Liver (tissue), 9 donors: Measurements from ENCODE around the gene ACACA. TPM values are rescaled to one million over a fixed set of nuclear protein-coding genes. Genes with fewer than 3 reads are reported as not detected.
"Not testable (repeated sequence)": the region's sequence is repeated elsewhere in the genome, so short reads cannot be mapped to it uniquely, and the experiment has no call there.

Experiments used
- DNase-seq: peaks from one replicate; pipeline ENCODE4 v3.0.0-alpha.2; 2017; ENCODE audit warnings: low spot score
- H3K27ac ChIP-seq, 2 donors: one replicate each; pipeline ENCODE4 v1.7.0; 2013; ENCODE audit warnings: inconsistent platforms in 2 of 2, low read length in 2 of 2, control low read depth in 1 of 2, low read depth in 1 of 2, mild to moderate bottlenecking in 1 of 2
- H3K27me3 ChIP-seq, 4 donors: one replicate each; pipeline versions ENCODE4 v1.6.1 to v1.7.0; 2013; ENCODE audit warnings: low read length in 3 of 4, inconsistent platforms in 1 of 4, mild to moderate bottlenecking in 1 of 4, moderate library complexity in 1 of 4; ENCODE audit not compliant: control insufficient read depth in 4 of 4, insufficient read depth in 4 of 4
- H3K36me3 ChIP-seq, 4 donors: one replicate each; pipeline versions ENCODE4 v1.6.1 to v1.7.0; 2013; ENCODE audit warnings: low read length in 3 of 4, mild to moderate bottlenecking in 3 of 4, low read depth in 1 of 4, moderate library complexity in 1 of 4; ENCODE audit not compliant: control insufficient read depth in 4 of 4, insufficient read depth in 3 of 4
- H3K4me1 ChIP-seq, 4 donors: one replicate each; pipeline versions ENCODE4 v1.6.1 to v1.7.0; 2013; ENCODE audit warnings: low read length in 3 of 4, mild to moderate bottlenecking in 3 of 4, moderate library complexity in 1 of 4; ENCODE audit not compliant: control insufficient read depth in 4 of 4, insufficient read depth in 4 of 4
- H3K4me3 ChIP-seq, 3 donors: one replicate each; pipeline versions ENCODE4 v1.6.1 to v1.7.0; 2013; ENCODE audit warnings: low read length in 3 of 3, control low read depth in 1 of 3, low read depth in 1 of 3, mild to moderate bottlenecking in 1 of 3
- H3K9ac ChIP-seq, 2 donors: one replicate each; pipeline ENCODE4 v1.7.0; 2013; ENCODE audit warnings: low read length in 2 of 2, mild to moderate bottlenecking in 2 of 2, moderate library complexity in 2 of 2, control low read depth in 1 of 2, low read depth in 1 of 2
- H3K9me3 ChIP-seq, 4 donors: one replicate each; pipeline versions ENCODE4 v1.6.1 to v1.7.0; 2013; ENCODE audit warnings: low read length in 3 of 4; ENCODE audit not compliant: control insufficient read depth in 4 of 4
- EGR1 ChIP-seq, 2 donors: IDR thresholded peaks; 2 replicates each; pipeline ENCODE4 v1.6.1; 2016 to 2018; ENCODE audit warnings: antibody characterized with exemption in 2 of 2, low read depth in 2 of 2
- FOXA1 ChIP-seq: IDR thresholded peaks from 2 replicates; pipeline ENCODE4 v1.6.1; 2016; ENCODE audit warnings: antibody characterized with exemption
- GABPA ChIP-seq, 2 donors: IDR thresholded peaks in 1 of 2; conservative IDR thresholded peaks in 1 of 2; 2 replicates each; pipeline ENCODE4 v1.6.1; 2016; ENCODE audit warnings: antibody characterized with exemption in 2 of 2, mild to moderate bottlenecking in 1 of 2, moderate library complexity in 1 of 2
- HNF4A ChIP-seq, 2 donors: conservative IDR thresholded peaks; 2 replicates each; pipeline ENCODE4 v1.6.1; 2016; ENCODE audit warnings: antibody characterized with exemption in 2 of 2, mild to moderate bottlenecking in 2 of 2
- HNF4G ChIP-seq: IDR thresholded peaks from 2 replicates; pipeline ENCODE4 v1.6.1; 2016; ENCODE audit warnings: antibody characterized with exemption
- JUND ChIP-seq, 2 donors: IDR thresholded peaks; 2 replicates each; pipeline ENCODE4 v1.6.1; 2016; ENCODE audit warnings: antibody characterized with exemption in 2 of 2
- NR2F2 ChIP-seq: IDR thresholded peaks from 2 replicates; pipeline ENCODE4 v1.6.1; 2016; ENCODE audit warnings: antibody characterized with exemption
- RAD21 ChIP-seq, 2 donors: IDR thresholded peaks; 2 replicates each; pipeline ENCODE4 v1.6.1; 2016; ENCODE audit warnings: antibody characterized with exemption in 2 of 2, mild to moderate bottlenecking in 2 of 2
- RXRA ChIP-seq, 2 donors: IDR thresholded peaks; 2 replicates each; pipeline ENCODE4 v1.6.1; 2017 to 2018; ENCODE audit warnings: antibody characterized with exemption in 2 of 2, mild to moderate bottlenecking in 1 of 2
- SP1 ChIP-seq: IDR thresholded peaks from 2 replicates; pipeline ENCODE4 v1.6.1; 2018; ENCODE audit warnings: antibody characterized with exemption, mild to moderate bottlenecking
- YY1 ChIP-seq: IDR thresholded peaks from 2 replicates; pipeline ENCODE4 v1.6.1; 2016; ENCODE audit warnings: antibody characterized with exemption, mild to moderate bottlenecking
- WGBS: extraction: QIAGEN DNeasy Blood & Tissue Kit; methylation state at CpG from one replicate; pipeline ENCODE4 v1.1.7; 2013; 5-methylcytosine and 5-hydroxymethylcytosine counted together
- polyA plus RNA-seq, 2 donors: library from polyadenylated mRNA; stranded (reverse) in 1 of 2; unstranded in 1 of 2; fragments of 200-250 nt in 1 of 2; fragments of >200 nt in 1 of 2; fragmentation: Nextera tagmentation in 1 of 2; extraction: Ambion mirVana in 1 of 2; gene quantifications; one replicate each; pipeline versions ENCODE4 v1.2.1 to v1.2.3, GENCODE V29; 2013 to 2015
- total RNA-seq, 2 donors: library from RNA; depleted of rRNA; stranded (reverse); fragments of >200 nt; gene quantifications; one replicate each; pipeline ENCODE4 v1.2.3, GENCODE V29; 2014
- TF ChIP-seq, protein P1 (sequence below): IDR thresholded peaks from 2 replicates; pipeline ENCODE4 v1.6.1; 2016; ENCODE audit warnings: antibody characterized with exemption
- TF ChIP-seq, protein P2 (sequence below): IDR thresholded peaks from 2 replicates; pipeline ENCODE4 v1.6.1; 2016; ENCODE audit warnings: antibody characterized with exemption
- TF ChIP-seq, protein P3 (sequence below): IDR thresholded peaks from 2 replicates; pipeline ENCODE4 v1.6.1; 2016; ENCODE audit warnings: antibody characterized with exemption, mild to moderate bottlenecking
- TF ChIP-seq, protein P4 (sequence below): IDR thresholded peaks from 2 replicates; pipeline ENCODE4 v1.6.1; 2016; ENCODE audit warnings: antibody characterized with exemption
- TF ChIP-seq, protein P5 (sequence below): fragments of 150-350 bp; IDR thresholded peaks from 2 replicates; pipeline ENCODE4 v1.5.1; 2017; ENCODE audit warnings: improper control_type of control experiment, low read depth, low read length; ENCODE audit not compliant: missing input control
- donor health status: healthy.
- donor health status: healthy.
- donor health status: healthy.
- donor health status: healthy.
- donor health status: healthy.

The ACACA gene
- total and polyA plus RNA-seq, 4 donors: 14.8 to 49.5 (median 31.2) TPM

DNA sequence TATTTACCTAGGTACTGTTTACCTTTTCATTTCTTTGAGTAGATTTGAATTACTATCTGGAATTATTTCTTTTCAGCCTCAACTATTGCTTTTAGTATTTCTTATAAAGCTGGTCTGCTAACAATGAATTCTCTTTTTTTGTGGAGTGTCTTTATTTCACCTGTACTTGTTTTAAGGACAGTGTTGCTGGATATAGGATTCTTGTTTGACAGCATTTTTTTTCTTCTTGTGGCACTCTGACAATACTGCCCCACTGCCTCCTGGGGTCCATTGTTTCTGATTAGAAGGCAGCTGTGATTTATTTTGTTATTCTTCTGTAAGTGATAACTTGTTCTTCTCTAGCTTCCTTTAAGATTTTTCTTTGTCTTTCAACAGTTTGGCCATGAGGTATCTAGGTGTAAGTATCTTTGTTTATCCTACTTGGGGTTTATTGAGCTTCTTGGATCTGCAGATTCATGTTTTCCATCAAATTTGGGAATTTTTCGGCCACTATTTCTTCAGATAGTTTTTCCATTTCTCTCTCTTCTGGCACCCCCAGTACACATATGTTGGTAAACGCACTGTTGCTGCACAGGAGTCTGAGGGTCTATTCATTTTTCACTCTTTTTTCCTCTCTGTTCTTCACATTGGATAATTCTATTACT lies 327.4 kb downstream of the ACACA start (continued):
- TF ChIP-seq, protein P1, sequence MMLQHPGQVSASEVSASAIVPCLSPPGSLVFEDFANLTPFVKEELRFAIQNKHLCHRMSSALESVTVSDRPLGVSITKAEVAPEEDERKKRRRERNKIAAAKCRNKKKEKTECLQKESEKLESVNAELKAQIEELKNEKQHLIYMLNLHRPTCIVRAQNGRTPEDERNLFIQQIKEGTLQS: no peak
- no peak for TF ChIP-seq HNF4A (conservative IDR thresholded peaks at IDR 0.05)
- no peak for TF ChIP-seq NR2F2
- TF ChIP-seq HNF4G: no peak
- no peak for TF ChIP-seq RAD21 (IDR thresholded peaks at IDR 0.05)
- TF ChIP-seq JUND (IDR thresholded peaks at IDR 0.05): no peak

DNA sequence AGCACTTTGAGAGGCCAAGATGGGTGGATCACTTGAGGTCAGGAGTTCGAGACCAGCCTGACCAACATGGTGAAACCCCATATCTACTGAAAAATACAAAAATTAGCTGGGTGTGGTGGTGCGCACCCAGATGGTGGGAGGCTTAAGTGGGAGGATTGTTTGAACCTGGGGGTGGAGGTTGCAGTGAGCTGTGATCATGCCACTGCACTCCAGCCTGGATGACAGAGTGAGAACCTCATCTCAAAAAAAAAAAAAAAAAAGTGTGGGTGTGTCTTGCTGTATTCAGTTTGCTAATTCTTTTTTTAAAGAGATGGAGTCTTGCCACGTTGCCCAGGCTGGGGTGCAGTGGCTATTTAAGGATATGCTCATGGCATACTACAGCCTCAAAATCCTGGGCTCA lies 333.2 kb downstream of the ACACA start:
- not testable (repeated sequence) for H3K9ac ChIP-seq, H3K36me3 ChIP-seq, H3K27me3 ChIP-seq, DNase-seq, H3K4me1 ChIP-seq, H3K27ac ChIP-seq, H3K4me3 ChIP-seq, H3K9me3 ChIP-seq
- WGBS: 81% methylated on average over 3 of the region's 3 CpGs

DNA sequence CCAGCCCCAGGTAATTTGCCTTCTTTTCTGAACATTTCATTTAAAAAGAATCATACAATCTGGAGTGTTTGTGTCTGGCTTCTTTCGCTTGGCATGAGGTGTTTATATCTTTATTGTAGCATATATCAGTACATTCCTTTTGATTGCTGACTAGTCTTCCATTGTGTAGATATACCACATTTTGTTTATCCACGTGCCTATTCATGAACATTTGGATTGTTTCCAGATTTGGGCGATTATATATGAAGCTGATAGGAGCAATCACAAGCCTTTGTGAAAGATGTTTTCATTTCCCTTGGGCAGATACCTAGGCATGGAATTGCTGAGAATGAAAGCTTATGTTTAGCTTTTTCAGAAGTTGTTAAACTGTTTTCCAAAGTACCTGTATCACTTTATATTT lies 337.5 kb downstream of the ACACA start:
- Histone ChIP-seq H3K27ac (no peak overlapping the region), H3K9ac (no peak overlapping the region), H3K9me3 (no peaks in the 10 kb centered on the region), H3K4me3 (no peak overlapping the region), H3K36me3 (no peaks in the 10 kb centered on the region), H3K4me1 (peaks cover 0 to 14% (median 3%) of the 10 kb centered on the region in 4 donors), H3K27me3 (no peaks in the 10 kb centered on the region)
- no peak for TF ChIP-seq JUND (IDR thresholded peaks at IDR 0.05)
- TF ChIP-seq SP1: no peak
- TF ChIP-seq, protein P2, sequence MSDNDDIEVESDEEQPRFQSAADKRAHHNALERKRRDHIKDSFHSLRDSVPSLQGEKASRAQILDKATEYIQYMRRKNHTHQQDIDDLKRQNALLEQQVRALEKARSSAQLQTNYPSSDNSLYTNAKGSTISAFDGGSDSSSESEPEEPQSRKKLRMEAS: no peak
- no peak for TF ChIP-seq GABPA (IDR thresholded peaks at IDR 0.05 in 1 of 2, conservative IDR thresholded peaks at IDR 0.05 in 1 of 2)
- TF ChIP-seq, protein P3, sequence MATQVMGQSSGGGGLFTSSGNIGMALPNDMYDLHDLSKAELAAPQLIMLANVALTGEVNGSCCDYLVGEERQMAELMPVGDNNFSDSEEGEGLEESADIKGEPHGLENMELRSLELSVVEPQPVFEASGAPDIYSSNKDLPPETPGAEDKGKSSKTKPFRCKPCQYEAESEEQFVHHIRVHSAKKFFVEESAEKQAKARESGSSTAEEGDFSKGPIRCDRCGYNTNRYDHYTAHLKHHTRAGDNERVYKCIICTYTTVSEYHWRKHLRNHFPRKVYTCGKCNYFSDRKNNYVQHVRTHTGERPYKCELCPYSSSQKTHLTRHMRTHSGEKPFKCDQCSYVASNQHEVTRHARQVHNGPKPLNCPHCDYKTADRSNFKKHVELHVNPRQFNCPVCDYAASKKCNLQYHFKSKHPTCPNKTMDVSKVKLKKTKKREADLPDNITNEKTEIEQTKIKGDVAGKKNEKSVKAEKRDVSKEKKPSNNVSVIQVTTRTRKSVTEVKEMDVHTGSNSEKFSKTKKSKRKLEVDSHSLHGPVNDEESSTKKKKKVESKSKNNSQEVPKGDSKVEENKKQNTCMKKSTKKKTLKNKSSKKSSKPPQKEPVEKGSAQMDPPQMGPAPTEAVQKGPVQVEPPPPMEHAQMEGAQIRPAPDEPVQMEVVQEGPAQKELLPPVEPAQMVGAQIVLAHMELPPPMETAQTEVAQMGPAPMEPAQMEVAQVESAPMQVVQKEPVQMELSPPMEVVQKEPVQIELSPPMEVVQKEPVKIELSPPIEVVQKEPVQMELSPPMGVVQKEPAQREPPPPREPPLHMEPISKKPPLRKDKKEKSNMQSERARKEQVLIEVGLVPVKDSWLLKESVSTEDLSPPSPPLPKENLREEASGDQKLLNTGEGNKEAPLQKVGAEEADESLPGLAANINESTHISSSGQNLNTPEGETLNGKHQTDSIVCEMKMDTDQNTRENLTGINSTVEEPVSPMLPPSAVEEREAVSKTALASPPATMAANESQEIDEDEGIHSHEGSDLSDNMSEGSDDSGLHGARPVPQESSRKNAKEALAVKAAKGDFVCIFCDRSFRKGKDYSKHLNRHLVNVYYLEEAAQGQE: no peak
- no peak for TF ChIP-seq FOXA1
- no peak for TF ChIP-seq EGR1 (IDR thresholded peaks at IDR 0.05; ENCODE audit: low read depth in 2 of 2)
- TF ChIP-seq YY1: no peak
- TF ChIP-seq HNF4G: no peak
- TF ChIP-seq HNF4A (conservative IDR thresholded peaks at IDR 0.05): no peak
- TF ChIP-seq, protein P1: no peak
- TF ChIP-seq, protein P4, sequence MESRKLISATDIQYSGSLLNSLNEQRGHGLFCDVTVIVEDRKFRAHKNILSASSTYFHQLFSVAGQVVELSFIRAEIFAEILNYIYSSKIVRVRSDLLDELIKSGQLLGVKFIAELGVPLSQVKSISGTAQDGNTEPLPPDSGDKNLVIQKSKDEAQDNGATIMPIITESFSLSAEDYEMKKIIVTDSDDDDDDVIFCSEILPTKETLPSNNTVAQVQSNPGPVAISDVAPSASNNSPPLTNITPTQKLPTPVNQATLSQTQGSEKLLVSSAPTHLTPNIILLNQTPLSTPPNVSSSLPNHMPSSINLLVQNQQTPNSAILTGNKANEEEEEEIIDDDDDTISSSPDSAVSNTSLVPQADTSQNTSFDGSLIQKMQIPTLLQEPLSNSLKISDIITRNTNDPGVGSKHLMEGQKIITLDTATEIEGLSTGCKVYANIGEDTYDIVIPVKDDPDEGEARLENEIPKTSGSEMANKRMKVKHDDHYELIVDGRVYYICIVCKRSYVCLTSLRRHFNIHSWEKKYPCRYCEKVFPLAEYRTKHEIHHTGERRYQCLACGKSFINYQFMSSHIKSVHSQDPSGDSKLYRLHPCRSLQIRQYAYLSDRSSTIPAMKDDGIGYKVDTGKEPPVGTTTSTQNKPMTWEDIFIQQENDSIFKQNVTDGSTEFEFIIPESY: no peak
- TF ChIP-seq RXRA (IDR thresholded peaks at IDR 0.05): no peak
- TF ChIP-seq, protein P5, sequence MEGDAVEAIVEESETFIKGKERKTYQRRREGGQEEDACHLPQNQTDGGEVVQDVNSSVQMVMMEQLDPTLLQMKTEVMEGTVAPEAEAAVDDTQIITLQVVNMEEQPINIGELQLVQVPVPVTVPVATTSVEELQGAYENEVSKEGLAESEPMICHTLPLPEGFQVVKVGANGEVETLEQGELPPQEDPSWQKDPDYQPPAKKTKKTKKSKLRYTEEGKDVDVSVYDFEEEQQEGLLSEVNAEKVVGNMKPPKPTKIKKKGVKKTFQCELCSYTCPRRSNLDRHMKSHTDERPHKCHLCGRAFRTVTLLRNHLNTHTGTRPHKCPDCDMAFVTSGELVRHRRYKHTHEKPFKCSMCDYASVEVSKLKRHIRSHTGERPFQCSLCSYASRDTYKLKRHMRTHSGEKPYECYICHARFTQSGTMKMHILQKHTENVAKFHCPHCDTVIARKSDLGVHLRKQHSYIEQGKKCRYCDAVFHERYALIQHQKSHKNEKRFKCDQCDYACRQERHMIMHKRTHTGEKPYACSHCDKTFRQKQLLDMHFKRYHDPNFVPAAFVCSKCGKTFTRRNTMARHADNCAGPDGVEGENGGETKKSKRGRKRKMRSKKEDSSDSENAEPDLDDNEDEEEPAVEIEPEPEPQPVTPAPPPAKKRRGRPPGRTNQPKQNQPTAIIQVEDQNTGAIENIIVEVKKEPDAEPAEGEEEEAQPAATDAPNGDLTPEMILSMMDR: no peak
- WGBS: 91% methylated on average over 3 of the region's 3 CpGs
- DNase-seq: no peak
